Hindlimb muscle (tissue), 1 donor: ENCODE measurements around the gene FSHB. TPM values are rescaled to one million over a fixed set of nuclear protein-coding genes. Genes with fewer than 3 reads are reported as not detected.
"Not testable (repeated sequence)": the region's sequence is repeated elsewhere in the genome, so short reads cannot be mapped to it uniquely, and the experiment has no call there.

Experiments used
- DNase-seq: peaks from one replicate; pipeline ENCODE4 v3.0.0-alpha.2; 2013
- polyA plus RNA-seq: library from polyadenylated mRNA; unstranded; fragments of 120-200 nt; gene quantifications from one replicate; pipeline ENCODE4 v1.2.1, GENCODE V29; 2013; ENCODE audit not compliant: insufficient read length

The FSHB gene
- polyA plus RNA-seq, 1 donor = not detected

DNA sequence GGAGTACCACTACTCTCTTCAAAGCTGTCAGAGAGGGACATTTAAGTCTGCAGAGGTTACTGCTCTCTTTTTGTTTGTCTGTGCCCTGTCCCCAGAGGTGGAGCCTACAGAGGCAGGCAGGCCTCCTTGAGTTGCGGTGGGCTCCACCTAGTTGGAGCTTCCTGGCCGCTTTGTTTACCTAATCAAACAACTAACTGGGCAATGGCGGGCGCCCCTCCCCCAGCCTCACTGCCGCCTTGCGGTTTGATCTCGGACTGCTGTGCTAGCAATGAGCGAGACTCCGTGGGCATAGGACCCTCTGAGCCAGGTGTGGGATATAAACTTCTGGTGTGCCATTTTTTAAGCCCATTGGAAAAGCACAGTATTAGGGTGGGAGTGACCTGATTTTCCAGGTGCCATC, 37.8 kb downstream of the FSHB start:
- not testable (repeated sequence) for DNase-seq

DNA sequence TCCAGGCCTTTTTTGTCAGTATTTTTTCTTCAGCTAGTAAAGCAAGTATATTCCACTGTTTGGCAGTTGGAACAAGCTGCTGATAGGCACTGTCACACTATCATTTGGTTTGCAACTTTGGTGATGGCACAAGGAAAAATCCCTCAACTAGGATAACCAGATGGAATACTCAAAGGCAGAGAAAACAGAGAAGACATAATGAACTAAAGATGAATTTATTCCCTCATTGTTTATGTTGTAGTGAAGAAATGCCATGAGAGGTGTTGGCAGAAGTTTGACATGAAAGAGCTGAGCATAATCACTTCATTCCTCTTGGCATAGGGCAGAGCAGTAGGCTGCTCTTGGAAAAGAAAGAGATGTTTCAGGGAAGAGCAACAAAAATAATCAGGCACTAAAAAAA, 39.9 kb downstream of the FSHB start:
- no peak for DNase-seq

DNA sequence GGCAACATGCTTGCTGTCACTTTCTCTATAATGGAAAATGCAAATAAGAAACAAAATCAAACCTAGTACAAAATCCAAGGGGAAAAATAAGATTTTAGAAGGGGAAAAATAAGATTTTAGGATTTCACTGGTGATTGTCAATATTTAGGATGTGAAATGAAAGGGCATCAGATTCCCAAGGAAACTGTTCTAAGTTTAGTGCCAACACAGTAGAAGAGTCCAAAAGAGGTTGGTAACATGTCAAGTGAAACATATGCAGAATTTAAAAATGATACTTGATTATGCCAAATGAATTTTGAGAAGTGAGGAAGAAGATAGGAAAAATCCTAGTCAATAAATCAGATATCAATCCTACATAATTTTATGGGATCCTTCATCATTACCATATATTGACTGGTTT, 46.4 kb downstream of the FSHB start:
- DNase-seq = no peak

- DNase-seq = no peak
Measured at GRCh38 chr11:30279796-30280195, 49.0 kb downstream of the FSHB start.

DNA sequence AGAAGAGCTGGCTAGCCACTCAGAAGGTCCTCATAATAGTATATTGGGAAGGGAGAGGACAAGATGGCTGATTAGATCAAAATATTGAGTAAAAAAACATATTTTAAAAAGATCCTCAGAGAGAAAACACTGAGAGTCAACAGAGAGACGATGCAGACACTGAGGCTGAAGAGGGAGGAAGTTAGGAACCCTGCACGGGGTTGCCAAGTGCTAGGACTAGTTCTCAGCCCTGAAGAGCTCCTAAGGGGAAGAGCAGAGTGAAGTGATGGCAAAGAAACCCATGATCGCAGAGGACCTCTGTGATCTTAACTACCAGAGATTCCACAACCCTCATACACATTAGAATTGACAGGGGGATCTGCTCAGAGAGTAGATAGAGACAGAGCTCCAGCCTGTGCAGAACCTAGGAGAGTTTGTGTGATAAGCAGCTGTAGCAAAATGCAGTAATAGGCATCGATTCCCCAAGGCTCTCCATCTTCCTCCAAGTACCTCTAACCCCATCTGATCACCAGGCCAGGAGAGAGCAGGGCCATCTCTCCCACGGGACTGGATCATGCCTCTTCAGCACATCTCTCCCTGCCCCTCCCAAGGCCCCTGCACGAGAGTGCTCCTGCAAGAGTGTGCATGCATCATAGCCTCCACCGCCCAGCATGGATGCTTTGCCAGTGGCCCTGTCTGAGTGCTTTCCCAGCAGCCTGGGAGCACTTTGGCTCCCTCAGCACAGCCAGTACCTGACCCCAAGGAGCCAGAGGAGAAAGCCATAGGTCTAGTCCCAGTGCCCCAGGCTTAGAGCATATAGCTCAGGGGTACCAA, 50.9 kb downstream of the FSHB start:
- DNase-seq = no peak

GRCh38 chr11:30282289-30282631, 51.4 kb downstream of the FSHB start:
- DNase-seq = no peak

Other genes starting within 250 kb of the FSHB start
- gene KCNA4, start 214.0 kb upstream of the FSHB start, polyA plus RNA-seq = 0.25 TPM
- 28.1 TPM for gene ARL14EP, start 92.1 kb downstream of the FSHB start, polyA plus RNA-seq